ENCODE data around the gene CATSPERE.

CATSPERE gene

DNA sequence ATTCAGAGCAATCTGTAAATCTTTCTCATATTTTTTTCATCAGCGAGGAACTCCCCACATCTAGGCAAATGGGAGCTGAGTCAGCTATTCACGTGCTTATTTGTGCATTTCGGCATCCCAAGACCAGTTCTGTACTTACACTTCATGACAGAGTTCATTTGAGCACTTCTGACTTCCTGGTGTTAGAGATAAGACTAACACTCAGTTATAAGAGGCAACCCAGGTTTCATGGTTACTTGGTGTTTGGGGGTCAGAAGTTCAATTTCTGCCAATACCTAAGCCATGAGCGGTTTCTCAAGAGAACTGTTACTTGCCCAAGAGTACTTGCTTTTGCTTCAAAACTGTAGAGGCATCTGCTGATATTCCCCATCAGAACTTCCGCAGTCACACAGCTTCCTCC lies 167.7 kb downstream of the CATSPERE start:
- Histone ChIP-seq H3K23ac (ENCODE audit: low read length) (no peak overlapping the region), H3K18ac (ENCODE audit: low read length) (no peak overlapping the region), H3K4me3 (ENCODE audit: low read length) (no peak overlapping the region), H2BK5ac (ENCODE audit: low read length) (no peak overlapping the region), H2BK120ac (ENCODE audit: low read depth, low read length) (no peak overlapping the region), H3K79me1 (ENCODE audit: low read length) (no peaks in the 10 kb centered on the region), H4K5ac (ENCODE audit: low read length) (no peak overlapping the region), H2BK15ac (replicated peaks; ENCODE audit: low read depth) (no peak overlapping the region), H3K4me2 (ENCODE audit: low read length) (no peak overlapping the region), H3K4ac (ENCODE audit: low read depth, low read length) (no peak overlapping the region), H3K79me2 (ENCODE audit: control insufficient read depth, insufficient read depth, low read length) (no peaks in the 10 kb centered on the region), H2AK5ac (ENCODE audit: low read length) (no peak overlapping the region), H3K27me3 (ENCODE audit: insufficient read depth, low read length, poor library complexity) (no peaks in the 10 kb centered on the region), H3K27ac (ENCODE audit: low read depth, low read length) (no peak overlapping the region), H3K4me1 (ENCODE audit: control insufficient read depth, low read depth, low read length) (no peaks in the 10 kb centered on the region), H3K56ac (ENCODE audit: low read length) (no peak overlapping the region), H3K36me3 (ENCODE audit: control insufficient read depth, insufficient read depth, low read length) (no peaks in the 10 kb centered on the region), H3K9ac (ENCODE audit: low read length) (no peak overlapping the region), H4K8ac (ENCODE audit: low read depth, low read length) (no peak overlapping the region)
- WGBS (ENCODE audit: extremely low coverage, insufficient coverage, low lambda C conversion rate), result no CpG with 5 or more reads among the region's 5 CpGs
- DNase-seq, result no peak

DNA sequence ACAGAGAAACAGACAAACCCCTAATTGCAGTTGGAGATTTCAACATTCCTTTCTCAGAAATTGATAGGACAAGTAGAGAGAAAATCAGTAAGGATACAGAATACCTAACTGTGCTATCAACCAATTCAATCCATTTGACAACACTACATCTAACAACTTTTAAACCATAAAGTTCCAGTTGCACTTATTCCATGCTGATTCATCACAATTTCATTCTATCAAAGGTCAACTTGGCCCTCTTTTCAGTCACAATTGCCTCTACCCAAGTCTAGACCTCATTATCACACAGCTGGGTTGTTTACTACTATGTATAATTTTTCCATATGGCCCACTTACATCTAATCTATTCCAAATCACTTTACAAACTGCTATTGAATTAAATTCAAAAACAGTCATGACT lies 172.1 kb downstream of the CATSPERE start:
- H4K8ac ChIP-seq (ENCODE audit: low read depth, low read length), result no peak overlapping the region
- no peak overlapping the region for H3K4me2 ChIP-seq (ENCODE audit: low read length)
- H2BK120ac ChIP-seq (ENCODE audit: low read depth, low read length), result no peak overlapping the region
- no peaks in the 10 kb centered on the region for H3K4me1 ChIP-seq (ENCODE audit: control insufficient read depth, low read depth, low read length)
- H3K79me2 ChIP-seq (ENCODE audit: control insufficient read depth, insufficient read depth, low read length), result no peaks in the 10 kb centered on the region
- H2BK15ac ChIP-seq (replicated peaks; ENCODE audit: low read depth), result no peak overlapping the region
- no peak overlapping the region for H3K56ac ChIP-seq (ENCODE audit: low read length)
- H3K4me3 ChIP-seq (ENCODE audit: low read length), result no peak overlapping the region
- no peak overlapping the region for H3K18ac ChIP-seq (ENCODE audit: low read length)
- H4K5ac ChIP-seq (ENCODE audit: low read length), result no peak overlapping the region
- H2AK5ac ChIP-seq (ENCODE audit: low read length), result no peak overlapping the region
- H3K27me3 ChIP-seq (ENCODE audit: insufficient read depth, low read length, poor library complexity), result no peaks in the 10 kb centered on the region
- H3K36me3 ChIP-seq (ENCODE audit: control insufficient read depth, insufficient read depth, low read length), result no peaks in the 10 kb centered on the region
- DNase-seq, result no peak
- H3K4ac ChIP-seq (ENCODE audit: low read depth, low read length), result no peak overlapping the region
- no peak overlapping the region for H2BK5ac ChIP-seq (ENCODE audit: low read length)
- H3K27ac ChIP-seq (ENCODE audit: low read depth, low read length), result no peak overlapping the region
- no peak overlapping the region for H3K23ac ChIP-seq (ENCODE audit: low read length)
- no peak overlapping the region for H3K9ac ChIP-seq (ENCODE audit: low read length)
- no peaks in the 10 kb centered on the region for H3K79me1 ChIP-seq (ENCODE audit: low read length)

DNA sequence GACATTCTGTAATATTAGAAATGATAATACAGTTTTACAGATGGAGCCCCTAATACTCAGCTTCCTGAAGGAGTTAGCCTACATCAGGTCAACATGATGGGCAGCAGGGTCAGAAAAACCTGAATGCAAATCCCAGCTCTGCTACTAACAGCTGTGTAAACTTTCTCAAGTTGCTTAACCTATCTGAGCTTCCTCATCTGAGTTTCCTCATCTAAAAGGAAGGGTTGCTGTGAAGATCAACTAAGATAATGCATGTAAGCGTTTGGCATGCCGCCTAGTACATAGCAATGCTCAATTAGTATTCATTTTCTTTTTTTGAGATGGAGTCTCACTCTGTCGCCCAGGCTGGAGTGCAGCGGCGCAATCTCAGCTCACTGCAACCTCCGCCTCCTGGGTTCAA lies 173.5 kb downstream of the CATSPERE start:
- Histone ChIP-seq H2BK5ac (ENCODE audit: low read length) (no peak overlapping the region), H2BK15ac (replicated peaks; ENCODE audit: low read depth) (no peak overlapping the region), H3K56ac (ENCODE audit: low read length) (no peak overlapping the region), H3K27ac (ENCODE audit: low read depth, low read length) (no peak overlapping the region), H3K79me1 (ENCODE audit: low read length) (no peaks in the 10 kb centered on the region), H3K27me3 (ENCODE audit: insufficient read depth, low read length, poor library complexity) (no peaks in the 10 kb centered on the region), H3K4me2 (ENCODE audit: low read length) (no peak overlapping the region), H4K8ac (ENCODE audit: low read depth, low read length) (no peak overlapping the region), H3K4me1 (ENCODE audit: control insufficient read depth, low read depth, low read length) (no peaks in the 10 kb centered on the region), H3K4me3 (ENCODE audit: low read length) (no peak overlapping the region), H3K79me2 (ENCODE audit: control insufficient read depth, insufficient read depth, low read length) (no peaks in the 10 kb centered on the region), H2BK120ac (ENCODE audit: low read depth, low read length) (no peak overlapping the region), H2AK5ac (ENCODE audit: low read length) (no peak overlapping the region), H3K23ac (ENCODE audit: low read length) (no peak overlapping the region), H4K5ac (ENCODE audit: low read length) (no peak overlapping the region), H3K18ac (ENCODE audit: low read length) (no peak overlapping the region), H3K9ac (ENCODE audit: low read length) (no peak overlapping the region), H3K36me3 (ENCODE audit: control insufficient read depth, insufficient read depth, low read length) (no peaks in the 10 kb centered on the region), H3K4ac (ENCODE audit: low read depth, low read length) (no peak overlapping the region)
- DNase-seq, result no peak
- WGBS (ENCODE audit: extremely low coverage, insufficient coverage, low lambda C conversion rate), result no CpG with 5 or more reads among the region's 6 CpGs

DNA sequence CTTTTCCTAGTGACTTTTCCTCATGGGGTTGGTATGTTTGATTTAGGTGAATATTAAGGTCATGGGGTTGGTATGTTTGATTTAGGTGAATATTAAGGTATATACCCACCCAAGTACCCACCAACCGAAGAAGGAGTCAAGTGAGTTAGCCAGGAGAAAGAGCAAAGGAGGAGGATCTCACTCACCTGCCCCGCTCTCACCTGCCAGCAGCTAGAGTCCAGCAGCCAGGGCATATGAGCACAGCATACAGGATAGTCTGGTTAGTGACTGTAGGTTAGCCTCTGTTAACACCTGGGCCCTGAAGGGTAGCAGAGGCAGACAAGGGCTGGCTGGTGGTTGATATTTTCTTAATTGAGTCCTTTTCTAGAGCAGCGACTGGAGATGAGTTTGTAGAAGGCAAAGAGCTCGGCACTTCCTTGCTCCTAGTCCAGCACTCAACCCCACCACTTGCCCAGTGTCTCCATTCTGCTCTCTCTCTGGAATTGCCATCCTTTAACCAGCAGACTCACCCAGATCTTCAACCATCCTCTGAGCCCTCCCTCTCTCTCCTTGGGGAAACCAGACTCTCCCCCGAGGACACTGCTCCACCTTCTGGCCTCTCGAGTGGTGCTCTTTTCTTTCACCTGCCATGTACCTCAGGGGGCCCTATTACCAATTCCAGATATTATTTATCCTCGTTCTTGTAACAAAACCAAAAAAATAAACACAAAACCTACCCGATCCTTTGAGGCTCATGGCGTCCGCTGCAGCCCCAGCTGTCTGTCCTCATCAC lies 175.6 kb downstream of the CATSPERE start:
- no peak overlapping the region for H3K18ac ChIP-seq (ENCODE audit: low read length)
- no peak overlapping the region for H2BK15ac ChIP-seq (replicated peaks; ENCODE audit: low read depth)
- H4K5ac ChIP-seq (ENCODE audit: low read length), result no peak overlapping the region
- H4K8ac ChIP-seq (ENCODE audit: low read depth, low read length), result no peak overlapping the region
- no peak overlapping the region for H3K4me2 ChIP-seq (ENCODE audit: low read length)
- no CpG with 5 or more reads among the region's 10 CpGs for WGBS (ENCODE audit: extremely low coverage, insufficient coverage, low lambda C conversion rate)
- H3K23ac ChIP-seq (ENCODE audit: low read length), result no peak overlapping the region
- no peak overlapping the region for H3K4me3 ChIP-seq (ENCODE audit: low read length)
- H3K36me3 ChIP-seq (ENCODE audit: control insufficient read depth, insufficient read depth, low read length), result no peaks in the 10 kb centered on the region
- H3K4ac ChIP-seq (ENCODE audit: low read depth, low read length), result no peak overlapping the region
- no peaks in the 10 kb centered on the region for H3K79me2 ChIP-seq (ENCODE audit: control insufficient read depth, insufficient read depth, low read length)
- peak; percentile 40 for DNase-seq
- H3K4me1 ChIP-seq (ENCODE audit: control insufficient read depth, low read depth, low read length), result no peaks in the 10 kb centered on the region
- no peaks in the 10 kb centered on the region for H3K79me1 ChIP-seq (ENCODE audit: low read length)
- H2BK120ac ChIP-seq (ENCODE audit: low read depth, low read length), result no peak overlapping the region
- H2AK5ac ChIP-seq (ENCODE audit: low read length), result no peak overlapping the region
- no peak overlapping the region for H3K27ac ChIP-seq (ENCODE audit: low read depth, low read length)
- no peak overlapping the region for H2BK5ac ChIP-seq (ENCODE audit: low read length)
- H3K9ac ChIP-seq (ENCODE audit: low read length), result no peak overlapping the region
- H3K56ac ChIP-seq (ENCODE audit: low read length), result no peak overlapping the region
- no peaks in the 10 kb centered on the region for H3K27me3 ChIP-seq (ENCODE audit: insufficient read depth, low read length, poor library complexity)

DNA sequence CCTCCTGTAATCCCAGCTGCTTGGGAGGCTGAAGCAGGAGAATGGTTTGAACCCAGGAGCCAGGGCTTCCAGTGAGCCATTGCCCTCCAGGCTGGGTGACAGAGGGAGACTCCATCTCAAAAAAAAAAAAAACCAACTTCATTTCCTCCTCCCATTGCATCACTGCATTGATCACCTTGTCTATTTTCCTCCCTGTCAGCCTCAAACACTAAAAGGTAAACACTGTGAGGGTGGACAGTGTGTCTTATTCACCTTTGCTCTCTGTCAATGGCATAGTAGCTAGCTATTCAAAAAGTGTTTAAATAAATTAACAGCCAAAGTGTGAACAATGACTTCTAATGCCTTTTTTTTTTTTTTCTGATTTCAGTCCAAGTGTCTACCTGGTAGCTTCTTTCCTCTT lies 178.5 kb downstream of the CATSPERE start:
- H3K18ac ChIP-seq (ENCODE audit: low read length), result no peak overlapping the region

DNA sequence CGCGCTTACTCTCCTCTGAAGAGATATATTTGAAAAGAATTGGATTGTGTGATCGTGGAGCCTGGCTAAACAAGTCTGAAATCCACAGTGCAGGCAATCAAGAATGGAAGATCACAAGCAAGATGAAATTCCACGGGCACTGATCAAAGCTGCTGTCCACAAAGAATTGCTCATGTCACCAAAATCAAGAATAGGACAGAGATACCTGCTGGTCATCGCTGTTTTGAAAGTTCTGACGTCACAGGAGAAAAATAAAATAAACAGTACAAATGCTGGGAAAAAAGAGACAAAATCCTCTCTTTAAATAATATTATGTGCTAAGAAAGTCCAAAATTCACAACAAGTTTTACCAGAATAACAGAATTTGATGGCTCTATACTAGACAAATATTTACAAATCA lies 179.8 kb downstream of the CATSPERE start:
- Histone ChIP-seq H4K5ac (ENCODE audit: low read length) (no peak overlapping the region), H3K79me2 (ENCODE audit: control insufficient read depth, insufficient read depth, low read length) (no peaks in the 10 kb centered on the region), H3K27ac (ENCODE audit: low read depth, low read length) (no peak overlapping the region), H3K27me3 (ENCODE audit: insufficient read depth, low read length, poor library complexity) (no peaks in the 10 kb centered on the region), H2BK15ac (replicated peaks; ENCODE audit: low read depth) (no peak overlapping the region), H3K4me2 (ENCODE audit: low read length) (no peak overlapping the region), H3K4me3 (ENCODE audit: low read length) (no peak overlapping the region), H4K8ac (ENCODE audit: low read depth, low read length) (no peak overlapping the region), H2AK5ac (ENCODE audit: low read length) (no peak overlapping the region), H3K9ac (ENCODE audit: low read length) (no peak overlapping the region), H3K79me1 (ENCODE audit: low read length) (no peaks in the 10 kb centered on the region), H3K4ac (ENCODE audit: low read depth, low read length) (no peak overlapping the region), H3K23ac (ENCODE audit: low read length) (no peak overlapping the region), H3K56ac (ENCODE audit: low read length) (no peak overlapping the region), H3K18ac (ENCODE audit: low read length) (no peak overlapping the region), H2BK5ac (ENCODE audit: low read length) (no peak overlapping the region), H3K4me1 (ENCODE audit: control insufficient read depth, low read depth, low read length) (no peaks in the 10 kb centered on the region), H3K36me3 (ENCODE audit: control insufficient read depth, insufficient read depth, low read length) (no peaks in the 10 kb centered on the region), H2BK120ac (ENCODE audit: low read depth, low read length) (no peak overlapping the region)
- no peak for DNase-seq
- no CpG with 5 or more reads among the region's 6 CpGs for WGBS (ENCODE audit: extremely low coverage, insufficient coverage, low lambda C conversion rate)

More for the DNA sequence above, 178.5 kb downstream of the CATSPERE start:
- Histone ChIP-seq H2BK5ac (ENCODE audit: low read length) (no peak overlapping the region), H4K8ac (ENCODE audit: low read depth, low read length) (no peak overlapping the region), H3K23ac (ENCODE audit: low read length) (no peak overlapping the region), H3K4me2 (ENCODE audit: low read length) (no peak overlapping the region), H3K4me3 (ENCODE audit: low read length) (no peak overlapping the region), H3K4ac (ENCODE audit: low read depth, low read length) (no peak overlapping the region), H2AK5ac (ENCODE audit: low read length) (no peak overlapping the region), H3K56ac (ENCODE audit: low read length) (no peak overlapping the region), H3K79me2 (ENCODE audit: control insufficient read depth, insufficient read depth, low read length) (no peaks in the 10 kb centered on the region), H2BK15ac (replicated peaks; ENCODE audit: low read depth) (no peak overlapping the region), H3K27ac (ENCODE audit: low read depth, low read length) (no peak overlapping the region), H3K36me3 (ENCODE audit: control insufficient read depth, insufficient read depth, low read length) (no peaks in the 10 kb centered on the region), H3K27me3 (ENCODE audit: insufficient read depth, low read length, poor library complexity) (no peaks in the 10 kb centered on the region), H3K79me1 (ENCODE audit: low read length) (no peaks in the 10 kb centered on the region), H4K5ac (ENCODE audit: low read length) (no peak overlapping the region), H3K4me1 (ENCODE audit: control insufficient read depth, low read depth, low read length) (no peaks in the 10 kb centered on the region), H3K9ac (ENCODE audit: low read length) (no peak overlapping the region), H2BK120ac (ENCODE audit: low read depth, low read length) (no peak overlapping the region)
- DNase-seq, result no peak

All from mesendoderm (in vitro differentiated cells).